ENCODE data around the gene SCFD2.
"Not testable (repeated sequence)": the region's sequence is repeated elsewhere in the genome, so short reads cannot be mapped to it uniquely, and the experiment has no call there.

Gene SCFD2

GRCh38 chr4:53139256-53139655, 226.6 kb downstream of the SCFD2 start:
- DNase-seq (ENCODE audit: low spot score), result not testable (repeated sequence)

GRCh38 chr4:53137468-53137867, 228.4 kb downstream of the SCFD2 start:
- DNase-seq (ENCODE audit: low spot score), result no peak

DNA sequence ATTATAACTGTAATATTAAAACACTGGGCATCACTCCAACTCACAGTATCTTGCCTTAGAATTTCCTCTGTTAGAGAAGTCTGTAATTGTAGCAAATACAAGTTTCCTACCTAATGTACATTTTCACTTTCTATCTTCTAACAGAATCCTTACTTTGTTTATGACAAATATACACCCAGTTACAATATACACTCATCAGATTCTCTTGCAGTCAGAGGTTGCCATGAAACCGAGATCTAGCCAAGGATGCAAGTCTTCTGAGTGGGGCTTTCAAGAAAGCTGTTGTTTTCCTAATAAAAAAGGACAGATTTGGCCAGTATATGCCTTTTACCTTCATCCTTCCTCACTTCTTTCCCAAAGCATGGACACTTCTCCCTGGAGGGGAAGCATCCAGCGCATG, 228.9 kb downstream of the SCFD2 start:
- DNase-seq (ENCODE audit: low spot score), result no peak

- no peak for DNase-seq (ENCODE audit: low spot score)
Measured at GRCh38 chr4:53132132-53132891, 233.5 kb downstream of the SCFD2 start.

- DNase-seq (ENCODE audit: low spot score), result no peak
Measured at GRCh38 chr4:53131562-53131925, 234.3 kb downstream of the SCFD2 start.

DNA sequence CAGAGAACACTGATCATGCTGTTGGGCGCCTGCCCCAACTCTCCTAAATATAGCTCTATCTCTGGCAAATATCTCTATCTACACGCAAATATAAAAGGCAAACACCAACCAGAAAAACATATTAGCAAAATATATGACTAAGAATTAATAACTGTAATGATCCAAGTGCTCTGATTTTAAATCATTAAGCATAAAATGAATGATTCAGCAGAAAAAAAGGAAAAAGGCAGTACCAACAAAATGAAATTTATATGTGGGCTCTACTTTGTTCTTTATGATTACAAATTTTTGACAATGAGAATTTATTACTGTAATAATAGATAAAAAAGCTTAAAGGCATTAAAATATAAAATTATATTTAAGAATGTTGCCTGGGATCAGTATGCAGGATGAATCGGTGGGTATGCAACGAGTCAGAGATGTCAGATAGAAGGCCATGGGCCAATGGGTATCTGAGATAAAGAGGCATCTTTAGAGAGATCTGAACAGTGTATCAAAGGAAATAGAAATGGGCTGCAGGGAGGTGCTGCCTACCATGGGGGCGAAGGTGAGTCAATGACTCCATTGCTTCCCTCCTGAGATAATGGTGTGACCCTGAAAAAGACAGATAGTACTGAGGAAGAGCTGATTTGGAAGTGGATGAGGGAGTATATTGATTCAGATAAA, 234.8 kb downstream of the SCFD2 start:
- DNase-seq (ENCODE audit: low spot score), result no peak

DNA sequence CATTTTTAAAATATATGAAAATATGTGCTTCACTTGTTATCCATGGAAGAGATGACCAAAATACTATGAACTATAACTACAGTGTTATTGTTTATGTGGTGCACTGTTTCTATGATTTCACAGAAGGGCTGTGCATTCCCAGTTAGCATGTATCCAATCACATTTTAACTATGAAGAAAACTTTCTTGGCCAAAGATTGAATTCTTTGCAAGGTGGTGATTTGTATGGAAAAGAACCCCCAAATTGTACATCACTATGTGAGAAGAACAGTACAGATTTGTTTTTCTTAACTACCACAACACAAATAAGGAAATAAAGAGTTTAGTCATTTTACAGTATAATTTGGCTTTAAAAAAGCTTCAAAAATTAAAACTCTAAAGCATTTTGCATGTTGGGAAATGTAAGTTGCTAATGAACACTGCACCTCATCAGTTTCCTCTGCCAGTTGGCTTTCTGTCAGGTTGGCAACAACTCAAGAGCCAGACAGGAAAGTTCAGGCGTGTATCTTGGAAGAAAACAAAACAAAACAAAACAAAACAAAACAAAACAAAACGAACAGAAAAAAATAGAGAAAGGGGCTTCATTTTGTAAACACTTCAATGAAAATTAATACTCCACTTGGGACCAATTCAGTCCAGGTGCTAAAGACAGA, 237.0 kb downstream of the SCFD2 start:
- DNase-seq (ENCODE audit: low spot score), result no peak

GRCh38 chr4:53128231-53128630, 237.6 kb downstream of the SCFD2 start:
- DNase-seq (ENCODE audit: low spot score), result no peak

DNA sequence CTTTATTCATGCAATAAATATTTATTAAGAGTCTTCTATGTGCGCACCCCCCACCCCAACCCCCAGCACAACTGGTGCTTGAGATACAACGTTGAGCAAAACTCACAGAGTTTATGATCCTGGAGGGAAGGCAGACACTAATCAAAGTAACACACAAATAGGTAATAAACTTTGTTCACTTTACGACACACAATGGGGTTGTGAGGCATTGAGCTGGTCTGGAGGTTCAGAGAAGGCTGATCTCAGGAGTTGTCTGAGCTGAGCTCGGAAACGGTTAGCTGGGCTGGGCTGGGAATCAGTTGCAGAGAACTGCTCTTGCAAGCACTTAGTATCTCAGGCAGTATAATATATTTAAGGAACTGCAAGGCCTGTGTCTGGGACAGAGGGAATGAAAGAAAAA, 238.5 kb downstream of the SCFD2 start:
- DNase-seq (ENCODE audit: low spot score), result no peak

- DNase-seq (ENCODE audit: low spot score), result no peak
Measured at GRCh38 chr4:53126099-53126498, 239.8 kb downstream of the SCFD2 start.

GRCh38 chr4:53123819-53124218, 242.0 kb downstream of the SCFD2 start:
- DNase-seq (ENCODE audit: low spot score), result no peak

- no peak for DNase-seq (ENCODE audit: low spot score)
Measured at GRCh38 chr4:53123171-53123570, 242.7 kb downstream of the SCFD2 start.

DNA sequence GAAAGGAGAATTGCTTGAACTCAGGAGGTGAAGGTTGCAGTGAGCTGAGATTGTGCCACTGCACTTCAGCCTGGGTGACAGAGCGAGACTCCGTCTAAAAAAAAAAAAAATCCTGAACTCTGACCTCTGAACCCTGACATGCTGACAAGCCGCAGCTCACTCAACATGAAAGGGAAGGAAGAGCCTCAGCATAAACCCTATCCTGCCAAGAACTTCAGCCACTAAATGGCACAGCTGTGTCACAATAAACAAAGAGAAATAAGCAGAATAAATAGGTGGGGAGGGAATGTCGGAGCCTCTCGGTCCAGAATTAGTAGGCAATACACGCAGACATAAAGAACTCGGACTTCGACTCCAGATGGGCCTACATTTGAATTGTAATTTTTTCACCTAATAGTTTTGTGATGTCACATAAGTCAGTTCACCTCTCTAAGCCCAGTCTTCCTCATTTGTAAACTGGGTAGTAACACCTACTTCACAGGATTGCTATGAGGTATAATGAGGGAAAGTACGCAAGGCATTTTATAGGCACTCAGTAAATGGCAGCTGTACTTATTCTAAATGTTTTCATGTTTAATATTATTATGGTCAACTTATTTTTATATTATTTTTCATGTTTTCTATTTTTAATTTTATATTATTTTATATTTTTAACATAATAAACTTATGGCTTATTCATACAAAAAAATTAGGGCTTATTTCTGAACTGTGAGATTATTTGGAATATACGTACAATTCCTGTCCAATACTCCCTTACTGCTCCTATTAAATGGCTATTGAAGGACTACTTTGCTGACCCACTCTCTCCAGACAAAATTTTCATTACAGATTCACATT, 243.4 kb downstream of the SCFD2 start:
- DNase-seq (ENCODE audit: low spot score), result no peak

- DNase-seq (ENCODE audit: low spot score), result no peak
Measured at GRCh38 chr4:53121264-53121865, 244.5 kb downstream of the SCFD2 start.

DNA sequence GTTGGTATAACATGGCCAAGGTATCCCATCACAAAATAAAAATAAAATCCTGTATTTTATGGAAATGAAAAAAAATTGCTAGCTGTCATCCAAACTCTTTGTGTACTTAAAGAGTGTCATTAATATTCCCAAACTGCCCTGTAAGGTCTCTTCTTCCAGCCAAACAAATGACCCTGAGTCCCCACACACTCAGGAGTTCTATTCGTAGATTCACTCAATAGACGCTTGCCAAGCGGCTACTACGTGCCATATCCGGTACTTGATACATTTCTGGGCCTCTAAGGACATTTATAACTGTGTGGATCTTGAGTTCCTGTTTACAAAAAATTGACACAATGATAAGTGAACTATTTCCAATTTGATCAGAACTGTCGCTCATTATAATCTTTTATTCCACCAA, 245.1 kb downstream of the SCFD2 start:
- no peak for DNase-seq (ENCODE audit: low spot score)

DNA sequence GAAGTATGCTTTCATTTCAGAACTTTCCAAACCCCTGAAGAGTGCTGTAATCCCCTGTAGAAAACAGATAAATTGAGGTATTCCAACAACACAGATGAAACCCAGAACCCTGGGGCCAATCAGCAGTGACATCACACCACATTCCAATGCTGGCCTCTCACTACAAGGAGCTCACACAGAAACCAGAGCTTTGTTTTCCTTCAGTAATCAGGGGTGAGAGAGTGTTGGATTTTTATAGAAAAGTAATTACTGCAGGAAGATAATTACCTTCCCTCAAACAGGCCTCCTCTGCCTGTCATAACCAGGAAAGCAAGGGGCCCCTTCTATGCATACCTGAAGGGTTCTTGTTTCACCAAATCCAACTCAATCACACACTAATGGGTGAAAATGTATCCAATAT, 246.2 kb downstream of the SCFD2 start:
- DNase-seq (ENCODE audit: low spot score), result no peak

- DNase-seq (ENCODE audit: low spot score), result no peak
Measured at GRCh38 chr4:53118676-53119075, 247.2 kb downstream of the SCFD2 start.

DNA sequence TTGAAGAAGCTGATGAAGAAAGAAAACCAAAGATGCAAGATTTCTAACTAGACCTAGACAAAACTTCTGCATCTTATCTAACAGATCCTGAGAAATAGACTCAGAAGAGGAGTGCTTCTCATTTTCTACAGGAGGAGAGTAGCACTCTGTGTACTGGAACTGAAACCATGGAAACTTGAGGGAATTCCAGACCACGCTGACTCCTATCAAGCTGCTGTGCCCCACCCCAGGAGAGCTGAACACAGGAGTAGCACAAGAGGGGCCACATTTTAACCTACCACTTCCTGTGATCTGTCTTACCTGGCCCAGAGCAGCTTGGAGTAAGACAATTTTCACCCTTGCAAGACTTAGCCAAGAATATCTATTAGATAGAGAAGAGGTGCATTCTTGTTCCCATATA, 248.9 kb downstream of the SCFD2 start:
- no peak for DNase-seq (ENCODE audit: low spot score)

- DNase-seq (ENCODE audit: low spot score), result no peak
Measured at GRCh38 chr4:53113431-53114225, 252.2 kb downstream of the SCFD2 start.

DNA sequence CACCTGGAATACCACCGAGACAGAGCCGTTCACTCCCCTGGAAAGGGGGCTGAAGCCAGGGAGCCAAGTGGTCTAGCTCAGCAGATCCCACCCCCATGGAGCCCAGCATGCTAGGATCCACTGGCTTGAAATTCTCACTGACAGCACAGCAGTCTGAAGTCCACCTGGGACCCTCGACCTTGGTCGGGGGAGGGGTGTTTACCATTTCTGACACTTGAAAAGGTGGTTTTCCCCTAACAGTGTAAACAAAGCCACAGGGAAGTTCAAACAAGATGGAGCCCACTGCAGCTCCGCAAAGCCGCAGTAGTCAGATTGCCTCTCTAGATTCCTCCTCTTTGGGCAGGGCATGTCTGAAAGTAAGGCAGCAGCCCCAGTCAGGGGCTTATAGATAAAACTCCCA, 260.5 kb downstream of the SCFD2 start:
- no peak for DNase-seq (ENCODE audit: low spot score)

GRCh38 chr4:53103481-53103880, 262.4 kb downstream of the SCFD2 start:
- no peak for DNase-seq (ENCODE audit: low spot score)

Data from hematopoietic multipotent progenitor cell treated with erythropoietin and hydrocortisone succinate and interleukin-3 and kit ligand, for 15 days (in vitro differentiated cells).